Measurements from ENCODE around the gene TMEM143.

TMEM143 gene

GRCh38 chr19:48363810-48364597 is at the start of gene TMEM143, which contains the start of gene SYNGR4:
Gene TMEM143 (minus strand): TSS chr19:48363940. CDS start chr19:48363920, 20 bp downstream.
Gene SYNGR4 (plus strand): TSS chr19:48364367. CDS start chr19:48365843, 1,476 bp downstream.
- DNase-seq (ENCODE audit: low spot score): peak; percentile 98
- in situ Hi-C loops (cut with MboI; ENCODE audit: low pct_unique_long_range_greater_than_20kb, low sequenced_read_pairs, unreplicated experiment): no loop called here
- TF ChIP-seq CTCF (IDR thresholded peaks at IDR 0.05; ENCODE audit: extremely low read depth, insufficient read depth, missing control alignments): no peak

GRCh38 chr19:48405850-48406249 is 42.1 kb upstream of the TMEM143 start:
- TF ChIP-seq CTCF (IDR thresholded peaks at IDR 0.05; ENCODE audit: extremely low read depth, insufficient read depth, missing control alignments): no peak
- peak; percentile 49 for DNase-seq (ENCODE audit: low spot score)
- in situ Hi-C loops (cut with MboI; ENCODE audit: low pct_unique_long_range_greater_than_20kb, low sequenced_read_pairs, unreplicated experiment): no loop called here

- no peak for DNase-seq (ENCODE audit: low spot score)
- TF ChIP-seq CTCF (IDR thresholded peaks at IDR 0.05; ENCODE audit: extremely low read depth, insufficient read depth, missing control alignments): no peak
- in situ Hi-C loops (cut with MboI; ENCODE audit: low pct_unique_long_range_greater_than_20kb, low sequenced_read_pairs, unreplicated experiment): no loop called here
Observed at GRCh38 chr19:48405010-48405659, 41.4 kb upstream of the TMEM143 start.

DNA sequence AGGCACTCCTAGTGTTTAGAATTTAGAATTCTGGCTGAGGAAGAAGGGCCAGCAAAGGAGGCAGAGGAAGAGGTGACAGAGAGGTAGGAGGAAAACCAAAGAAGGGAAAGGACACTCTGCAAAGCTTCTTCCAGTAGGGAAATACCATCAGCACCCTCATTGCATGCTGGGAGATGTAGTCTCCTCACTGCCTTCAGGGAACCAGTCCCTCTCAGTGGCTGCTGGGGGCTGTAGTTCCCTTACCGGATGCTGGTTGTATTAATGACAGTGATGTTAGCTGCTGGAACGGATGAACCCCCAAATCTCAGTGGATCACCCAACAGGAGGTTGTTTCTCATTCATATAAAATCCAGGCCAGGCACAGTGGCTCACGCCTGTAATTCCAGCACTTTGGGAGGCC is 39.9 kb upstream of the TMEM143 start:
- in situ Hi-C loops (cut with MboI; ENCODE audit: low pct_unique_long_range_greater_than_20kb, low sequenced_read_pairs, unreplicated experiment): no loop called here
- TF ChIP-seq CTCF (IDR thresholded peaks at IDR 0.05; ENCODE audit: extremely low read depth, insufficient read depth, missing control alignments): no peak
- peak; percentile 90 for DNase-seq (ENCODE audit: low spot score)

GRCh38 chr19:48401287-48401686 is 37.5 kb upstream of the TMEM143 start:
- TF ChIP-seq CTCF (IDR thresholded peaks at IDR 0.05; ENCODE audit: extremely low read depth, insufficient read depth, missing control alignments): no peak
- in situ Hi-C loops (cut with MboI; ENCODE audit: low pct_unique_long_range_greater_than_20kb, low sequenced_read_pairs, unreplicated experiment): no loop called here
- DNase-seq (ENCODE audit: low spot score): no peak

GRCh38 chr19:48400018-48400742 is 36.4 kb upstream of the TMEM143 start:
- in situ Hi-C loops (cut with MboI; ENCODE audit: low pct_unique_long_range_greater_than_20kb, low sequenced_read_pairs, unreplicated experiment): no loop called here
- DNase-seq (ENCODE audit: low spot score): peak; percentile 46
- no peak for TF ChIP-seq CTCF (IDR thresholded peaks at IDR 0.05; ENCODE audit: extremely low read depth, insufficient read depth, missing control alignments)
